MM.1S (cell line): Measurements from ENCODE around the gene DMWD.

Source experiments
- DNase-seq: peaks from one replicate; pipeline ENCODE4 v3.0.0-alpha.2; 2015
- H2AFZ ChIP-seq: fragments of 300-600 bp; sonication (generic); 2 replicates; pipeline ENCODE4 v1.6.0; 2016; ENCODE audit warnings: antibody characterized with exemption, low read length
- H3F3A ChIP-seq: fragments of 300-600 bp; sonication (generic); 2 replicates; pipeline ENCODE4 v1.6.1; 2016; ENCODE audit warnings: mild to moderate bottlenecking, antibody characterized with exemption, low read length, moderate library complexity, mixed read lengths; ENCODE audit not compliant: insufficient read depth
- H3K27ac ChIP-seq: fragments of 300-600 bp; sonication (generic); 2 replicates; pipeline ENCODE4 v1.5.1; 2016; ENCODE audit warnings: mild to moderate bottlenecking, low read length
- H3K27me3 ChIP-seq: fragments of 300-600 bp; sonication (generic); replicated peaks from 2 replicates; pipeline ENCODE4 v1.6.0; 2016; ENCODE audit warnings: low read length; ENCODE audit not compliant: insufficient read depth
- H3K36me3 ChIP-seq: fragments of 300-600 bp; sonication (generic); replicated peaks from 2 replicates; pipeline ENCODE4 v1.6.1; 2016; ENCODE audit warnings: mild to moderate bottlenecking, low read length, mixed read lengths; ENCODE audit not compliant: insufficient read depth
- H3K4me1 ChIP-seq: fragments of 300-600 bp; sonication (generic); 2 replicates; pipeline ENCODE4 v1.6.1; 2016; ENCODE audit warnings: low read length, mixed read lengths
- H3K4me2 ChIP-seq: fragments of 300-600 bp; sonication (generic); 2 replicates; pipeline ENCODE4 v1.6.0; 2016; ENCODE audit warnings: low read depth, low read length
- H3K4me3 ChIP-seq: fragments of 300-600 bp; sonication (generic); 2 replicates; pipeline ENCODE4 v1.5.1; 2016; ENCODE audit warnings: low read length, mixed read lengths
- H3K79me2 ChIP-seq: fragments of 300-600 bp; sonication (generic); 2 replicates; pipeline ENCODE4 v1.6.1; 2016; ENCODE audit warnings: mixed run types, low read length, mixed read lengths
- H3K9ac ChIP-seq: fragments of 300-600 bp; sonication (generic); 2 replicates; pipeline ENCODE4 v1.6.1; 2016; ENCODE audit warnings: low read length, mixed read lengths
- H3K9me2 ChIP-seq: fragments of 300-600 bp; sonication (generic); replicated peaks from 2 replicates; pipeline ENCODE4 v1.6.1; 2016; ENCODE audit warnings: mild to moderate bottlenecking, low read length, mixed read lengths; ENCODE audit not compliant: insufficient read depth
- H3K9me3 ChIP-seq: fragments of 300-600 bp; sonication (generic); replicated peaks from 2 replicates; pipeline ENCODE4 v1.6.1; 2016; ENCODE audit warnings: mild to moderate bottlenecking, low read length, mixed read lengths; ENCODE audit not compliant: insufficient read depth
- H4K20me1 ChIP-seq: fragments of 300-600 bp; sonication (generic); 2 replicates; pipeline ENCODE4 v1.6.1; 2016; ENCODE audit warnings: mild to moderate bottlenecking, low read length, moderate library complexity, mixed read lengths; ENCODE audit not compliant: insufficient read depth
- EZH2 ChIP-seq: fragments of 300-600 bp; sonication (generic); optimal IDR thresholded peaks from 2 replicates; pipeline ENCODE3; 2017; ENCODE audit warnings: low read depth, mild to moderate bottlenecking, antibody characterized with exemption, low read length, mixed read lengths
- EZH2phosphoT487 ChIP-seq: fragments of 300-600 bp; sonication (generic); IDR thresholded peaks from 2 replicates; pipeline ENCODE4 v1.6.1; 2018; ENCODE audit warnings: antibody characterized with exemption, low read length
- TF ChIP-seq, protein P1 (sequence below): fragments of 300-600 bp; sonication (generic); IDR thresholded peaks from 2 replicates; pipeline ENCODE4 v1.5.1; 2016; ENCODE audit warnings: antibody characterized with exemption, low read length, mixed read lengths

Gene DMWD

GRCh38 chr19:45828945-45829344 lies 36.3 kb upstream of the DMWD start:
- Histone ChIP-seq H4K20me1 (no peaks in the 10 kb centered on the region), H3K27me3 (no peaks in the 10 kb centered on the region), H3K27ac (no peak overlapping the region), H3K36me3 (peaks cover 7% of the 10 kb centered on the region), H3K4me3 (no peak overlapping the region), H3K9me3 (no peaks in the 10 kb centered on the region), H3K9ac (no peak overlapping the region), H2AFZ (no peak overlapping the region), H3K79me2 (no peaks in the 10 kb centered on the region), H3K9me2 (no peaks in the 10 kb centered on the region), H3F3A (0 out of 2 replicates have a peak, but pooled peaks cover 6% of the 10 kb centered on the region), H3K4me2 (no peak overlapping the region), H3K4me1 (peaks cover 12% of the 10 kb centered on the region)
- no peak for DNase-seq
- TF ChIP-seq EZH2phosphoT487 (no peak), EZH2 (no peak)
- TF ChIP-seq, protein P1, sequence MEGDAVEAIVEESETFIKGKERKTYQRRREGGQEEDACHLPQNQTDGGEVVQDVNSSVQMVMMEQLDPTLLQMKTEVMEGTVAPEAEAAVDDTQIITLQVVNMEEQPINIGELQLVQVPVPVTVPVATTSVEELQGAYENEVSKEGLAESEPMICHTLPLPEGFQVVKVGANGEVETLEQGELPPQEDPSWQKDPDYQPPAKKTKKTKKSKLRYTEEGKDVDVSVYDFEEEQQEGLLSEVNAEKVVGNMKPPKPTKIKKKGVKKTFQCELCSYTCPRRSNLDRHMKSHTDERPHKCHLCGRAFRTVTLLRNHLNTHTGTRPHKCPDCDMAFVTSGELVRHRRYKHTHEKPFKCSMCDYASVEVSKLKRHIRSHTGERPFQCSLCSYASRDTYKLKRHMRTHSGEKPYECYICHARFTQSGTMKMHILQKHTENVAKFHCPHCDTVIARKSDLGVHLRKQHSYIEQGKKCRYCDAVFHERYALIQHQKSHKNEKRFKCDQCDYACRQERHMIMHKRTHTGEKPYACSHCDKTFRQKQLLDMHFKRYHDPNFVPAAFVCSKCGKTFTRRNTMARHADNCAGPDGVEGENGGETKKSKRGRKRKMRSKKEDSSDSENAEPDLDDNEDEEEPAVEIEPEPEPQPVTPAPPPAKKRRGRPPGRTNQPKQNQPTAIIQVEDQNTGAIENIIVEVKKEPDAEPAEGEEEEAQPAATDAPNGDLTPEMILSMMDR = no peak

- H3K4me1 ChIP-seq = peaks cover 12% of the 10 kb centered on the region
- H3K79me2 ChIP-seq = no peaks in the 10 kb centered on the region
- no peaks in the 10 kb centered on the region for H3K27me3 ChIP-seq
- H3K9me3 ChIP-seq = no peaks in the 10 kb centered on the region
- H3K4me2 ChIP-seq = no peak overlapping the region
- TF ChIP-seq, protein P1 = no peak
- H3K9ac ChIP-seq = no peak overlapping the region
- peaks cover 7% of the 10 kb centered on the region for H3K36me3 ChIP-seq
- no peak overlapping the region for H3K27ac ChIP-seq
- no peak for DNase-seq
- H3F3A ChIP-seq = 0 out of 2 replicates have a peak, but pooled peaks cover 6% of the 10 kb centered on the region
- H3K9me2 ChIP-seq = no peaks in the 10 kb centered on the region
- H3K4me3 ChIP-seq = no peak overlapping the region
- H2AFZ ChIP-seq = no peak overlapping the region
- H4K20me1 ChIP-seq = no peaks in the 10 kb centered on the region
Measured at GRCh38 chr19:45828523-45828922, 35.9 kb upstream of the DMWD start.

DNA sequence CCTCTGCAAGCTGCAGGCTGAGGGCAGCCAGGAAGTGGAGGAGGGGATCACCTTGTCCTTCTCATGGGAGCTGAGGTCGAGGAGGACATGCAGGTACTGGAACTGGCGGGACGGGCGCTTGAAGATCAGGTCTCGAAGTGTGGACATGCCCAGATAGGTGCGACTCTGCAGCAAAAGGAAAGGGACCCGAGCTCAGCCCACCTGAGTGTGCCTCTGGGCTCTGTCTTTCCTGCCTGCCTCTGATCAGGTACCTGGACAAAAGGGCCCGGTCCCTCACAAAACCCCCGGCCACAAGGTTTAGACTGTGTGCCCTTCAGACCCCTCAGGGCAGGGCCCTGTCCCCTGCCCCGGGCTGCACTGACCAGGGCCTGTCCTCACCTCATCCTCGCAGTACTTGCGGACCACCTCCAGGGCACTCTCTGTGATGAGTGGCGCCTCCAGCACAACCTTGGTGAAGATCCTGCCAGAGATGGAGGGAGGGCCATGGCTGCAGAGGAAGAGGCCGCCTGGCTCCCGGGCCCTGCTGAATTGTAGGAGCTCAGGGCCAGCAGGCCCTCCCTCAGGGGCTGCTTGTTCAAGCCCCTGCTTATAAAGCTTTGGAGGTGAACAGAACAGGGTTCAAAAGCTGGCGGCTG lies 34.9 kb upstream of the DMWD start:
- peaks cover 12% of the 10 kb centered on the region for H3K4me1 ChIP-seq
- H3K9me2 ChIP-seq = no peaks in the 10 kb centered on the region
- H2AFZ ChIP-seq = no peak overlapping the region
- TF ChIP-seq EZH2phosphoT487 = no peak
- TF ChIP-seq, protein P1 = no peak
- no peak for DNase-seq
- H3K27ac ChIP-seq = no peak overlapping the region
- H3K4me3 ChIP-seq = no peak overlapping the region
- H4K20me1 ChIP-seq = no peaks in the 10 kb centered on the region
- no peak overlapping the region for H3K4me2 ChIP-seq
- H3K9me3 ChIP-seq = no peaks in the 10 kb centered on the region
- no peak overlapping the region for H3K9ac ChIP-seq
- H3F3A ChIP-seq = 0 out of 2 replicates have a peak, but pooled peaks cover 6% of the 10 kb centered on the region
- H3K79me2 ChIP-seq = no peaks in the 10 kb centered on the region
- peaks cover 7% of the 10 kb centered on the region for H3K36me3 ChIP-seq
- H3K27me3 ChIP-seq = no peaks in the 10 kb centered on the region
